Activated naive CD8-positive, alpha-beta T cell (primary cell): ENCODE results near the gene ADGRL3.

ENCODE experiments used
- H3K27ac Mint-ChIP-seq: one replicate; pipeline ENCODE4 v1.8.0; 2021; ENCODE audit warnings: mixed read lengths
- H3K27me3 Mint-ChIP-seq: one replicate; pipeline ENCODE4 v1.8.0; 2021; ENCODE audit warnings: mixed read lengths
- H3K36me3 Mint-ChIP-seq: one replicate; pipeline ENCODE4 v1.8.0; 2021; ENCODE audit warnings: mixed read lengths
- H3K4me1 Mint-ChIP-seq: one replicate; pipeline ENCODE4 v1.8.0; 2021; ENCODE audit warnings: low read depth, mixed read lengths
- H3K4me3 Mint-ChIP-seq: one replicate; pipeline ENCODE4 v1.8.0; 2021; ENCODE audit warnings: mild to moderate bottlenecking, mixed read lengths
- H3K9me3 Mint-ChIP-seq: one replicate; pipeline ENCODE4 v1.8.0; 2021; ENCODE audit warnings: low read depth, mixed read lengths

The ADGRL3 gene

GRCh38 chr4:61860376-61860775 is 660.2 kb downstream of the ADGRL3 start:
- no peaks in the 10 kb centered on the region for H3K36me3 Mint-ChIP-seq
- no peak overlapping the region for H3K27ac Mint-ChIP-seq
- H3K4me1 Mint-ChIP-seq: no peaks in the 10 kb centered on the region
- no peaks in the 10 kb centered on the region for H3K27me3 Mint-ChIP-seq
- peaks cover 9% of the 10 kb centered on the region for H3K9me3 Mint-ChIP-seq
- H3K4me3 Mint-ChIP-seq: no peak overlapping the region

GRCh38 chr4:61864286-61864685 is 664.2 kb downstream of the ADGRL3 start:
- Mint-ChIP-seq H3K4me1 (no peaks in the 10 kb centered on the region), H3K4me3 (no peak overlapping the region), H3K36me3 (no peaks in the 10 kb centered on the region), H3K27ac (no peak overlapping the region), H3K27me3 (no peaks in the 10 kb centered on the region), H3K9me3 (peaks cover 3% of the 10 kb centered on the region)

DNA sequence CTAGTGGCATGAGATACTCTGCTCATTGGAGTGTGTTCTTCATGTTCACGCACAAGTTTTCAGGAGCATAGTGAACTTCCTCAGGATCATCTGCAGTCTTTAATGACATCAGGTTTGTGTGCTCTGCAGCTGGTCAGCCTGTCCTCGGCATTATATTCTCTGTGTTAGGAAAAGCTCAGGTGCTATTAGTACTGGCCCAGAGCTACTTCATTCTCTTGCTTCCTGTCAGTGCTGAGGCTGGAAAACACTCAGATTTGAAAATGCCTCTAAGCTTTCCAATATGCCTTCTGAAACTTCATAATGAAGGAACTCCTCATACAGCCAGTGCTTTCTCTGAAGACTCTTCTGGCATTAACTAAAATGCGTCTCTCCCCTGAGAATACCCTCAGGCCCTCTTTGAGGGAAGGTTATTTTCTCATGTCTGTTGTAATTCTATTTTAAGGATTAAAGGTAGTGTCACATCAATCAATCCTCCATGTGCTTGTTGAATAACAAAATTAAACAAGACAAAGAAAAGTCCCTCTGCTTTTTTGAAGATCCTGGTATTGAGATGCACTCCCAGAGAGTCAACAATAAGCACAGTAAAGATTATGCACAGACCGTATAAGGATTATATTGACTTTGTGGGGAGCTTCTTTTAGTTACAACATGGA is 666.4 kb downstream of the ADGRL3 start:
- Mint-ChIP-seq H3K9me3 (no peaks in the 10 kb centered on the region), H3K4me1 (no peaks in the 10 kb centered on the region), H3K36me3 (no peaks in the 10 kb centered on the region), H3K27me3 (no peaks in the 10 kb centered on the region), H3K4me3 (no peak overlapping the region), H3K27ac (no peak overlapping the region)

DNA sequence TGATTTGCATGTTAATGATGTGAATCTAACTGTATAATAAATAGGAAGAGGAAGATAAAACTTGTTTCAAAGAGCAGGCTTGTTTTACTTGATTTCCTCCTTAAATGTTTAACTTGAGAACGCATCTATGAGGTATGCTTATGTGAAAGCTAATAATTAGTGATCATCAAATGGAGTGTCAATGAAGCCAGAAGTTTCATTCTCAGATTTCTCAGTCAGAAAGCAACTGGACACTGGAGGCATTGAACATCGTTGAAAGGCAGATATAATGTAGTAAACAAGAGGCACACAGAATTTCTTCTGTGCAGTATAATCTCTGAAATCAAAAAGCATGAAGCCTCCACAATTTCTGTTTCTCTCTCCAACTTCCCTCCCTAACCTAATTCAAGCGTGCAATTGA is 672.9 kb downstream of the ADGRL3 start:
- Mint-ChIP-seq H3K27ac (no peak overlapping the region), H3K27me3 (no peaks in the 10 kb centered on the region), H3K4me3 (no peak overlapping the region), H3K36me3 (no peaks in the 10 kb centered on the region), H3K9me3 (no peaks in the 10 kb centered on the region), H3K4me1 (no peaks in the 10 kb centered on the region)

- no peaks in the 10 kb centered on the region for H3K36me3 Mint-ChIP-seq
- no peaks in the 10 kb centered on the region for H3K27me3 Mint-ChIP-seq
- H3K4me3 Mint-ChIP-seq: no peak overlapping the region
- no peak overlapping the region for H3K27ac Mint-ChIP-seq
- no peaks in the 10 kb centered on the region for H3K4me1 Mint-ChIP-seq
- no peaks in the 10 kb centered on the region for H3K9me3 Mint-ChIP-seq
Observed at GRCh38 chr4:61877266-61877665, 677.1 kb downstream of the ADGRL3 start.

DNA sequence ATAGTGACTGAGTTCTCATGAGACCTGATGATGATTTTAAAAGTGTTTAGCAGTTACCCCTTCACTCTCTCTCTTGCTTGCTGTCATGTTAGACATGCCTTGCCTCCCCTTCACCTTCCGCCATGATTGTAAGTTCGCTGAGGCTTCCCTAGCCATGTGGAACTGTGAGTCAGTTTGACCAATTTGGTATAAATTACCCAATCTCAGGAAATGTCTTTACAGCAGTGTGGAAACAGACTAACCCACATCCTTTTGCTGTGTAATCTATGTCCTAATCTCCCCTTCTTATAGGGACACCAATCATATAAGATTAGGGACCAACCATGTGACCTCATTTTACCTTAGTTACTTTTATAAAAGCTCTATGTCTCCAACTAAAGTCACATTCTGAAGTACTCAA is 677.8 kb downstream of the ADGRL3 start:
- Mint-ChIP-seq H3K9me3 (no peaks in the 10 kb centered on the region), H3K4me3 (no peak overlapping the region), H3K4me1 (no peaks in the 10 kb centered on the region), H3K27ac (no peak overlapping the region), H3K27me3 (no peaks in the 10 kb centered on the region), H3K36me3 (no peaks in the 10 kb centered on the region)

GRCh38 chr4:61882381-61882780 is 682.3 kb downstream of the ADGRL3 start:
- Mint-ChIP-seq H3K4me3 (no peak overlapping the region), H3K27me3 (no peaks in the 10 kb centered on the region), H3K9me3 (no peaks in the 10 kb centered on the region), H3K4me1 (no peaks in the 10 kb centered on the region), H3K27ac (no peak overlapping the region), H3K36me3 (no peaks in the 10 kb centered on the region)

GRCh38 chr4:61886131-61886530 is 686.0 kb downstream of the ADGRL3 start:
- Mint-ChIP-seq H3K9me3 (peaks cover 5% of the 10 kb centered on the region), H3K4me1 (no peaks in the 10 kb centered on the region), H3K36me3 (no peaks in the 10 kb centered on the region), H3K27ac (no peak overlapping the region), H3K27me3 (no peaks in the 10 kb centered on the region), H3K4me3 (no peak overlapping the region)

GRCh38 chr4:61889117-61889516 is 689.0 kb downstream of the ADGRL3 start:
- peaks cover 5% of the 10 kb centered on the region for H3K9me3 Mint-ChIP-seq
- H3K4me3 Mint-ChIP-seq: no peak overlapping the region
- no peaks in the 10 kb centered on the region for H3K27me3 Mint-ChIP-seq
- H3K4me1 Mint-ChIP-seq: no peaks in the 10 kb centered on the region
- no peaks in the 10 kb centered on the region for H3K36me3 Mint-ChIP-seq
- no peak overlapping the region for H3K27ac Mint-ChIP-seq

- Mint-ChIP-seq H3K27ac (no peak overlapping the region), H3K36me3 (no peaks in the 10 kb centered on the region), H3K9me3 (peaks cover 5% of the 10 kb centered on the region), H3K4me1 (no peaks in the 10 kb centered on the region), H3K4me3 (no peak overlapping the region), H3K27me3 (no peaks in the 10 kb centered on the region)
Observed at GRCh38 chr4:61890321-61890720, 690.2 kb downstream of the ADGRL3 start.

DNA sequence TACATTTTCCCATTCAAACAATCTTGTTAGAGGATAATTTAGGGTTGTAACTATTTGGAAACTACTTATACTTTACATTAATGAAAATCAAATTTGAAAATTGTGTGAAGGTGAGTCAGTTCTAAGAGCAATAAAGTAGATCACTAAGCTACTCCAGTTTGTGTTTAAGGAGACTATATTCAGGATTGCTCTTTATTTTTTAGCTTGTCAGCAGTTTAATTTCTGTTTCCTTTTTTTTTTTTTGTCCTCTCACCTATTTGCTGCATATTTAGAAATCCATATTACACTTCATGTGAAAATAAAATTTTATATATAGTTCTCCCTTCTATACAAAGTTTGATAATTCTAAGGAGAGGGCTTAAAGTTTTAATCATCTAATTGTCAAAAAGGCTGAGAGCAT is 691.8 kb downstream of the ADGRL3 start:
- Mint-ChIP-seq H3K4me1 (no peaks in the 10 kb centered on the region), H3K36me3 (no peaks in the 10 kb centered on the region), H3K4me3 (no peak overlapping the region), H3K27ac (no peak overlapping the region), H3K27me3 (no peaks in the 10 kb centered on the region), H3K9me3 (peaks cover 5% of the 10 kb centered on the region)

- Mint-ChIP-seq H3K4me3 (no peak overlapping the region), H3K36me3 (no peaks in the 10 kb centered on the region), H3K27me3 (no peaks in the 10 kb centered on the region), H3K9me3 (no peaks in the 10 kb centered on the region), H3K4me1 (no peaks in the 10 kb centered on the region), H3K27ac (no peak overlapping the region)
Observed at GRCh38 chr4:61896634-61897033, 696.5 kb downstream of the ADGRL3 start.

DNA sequence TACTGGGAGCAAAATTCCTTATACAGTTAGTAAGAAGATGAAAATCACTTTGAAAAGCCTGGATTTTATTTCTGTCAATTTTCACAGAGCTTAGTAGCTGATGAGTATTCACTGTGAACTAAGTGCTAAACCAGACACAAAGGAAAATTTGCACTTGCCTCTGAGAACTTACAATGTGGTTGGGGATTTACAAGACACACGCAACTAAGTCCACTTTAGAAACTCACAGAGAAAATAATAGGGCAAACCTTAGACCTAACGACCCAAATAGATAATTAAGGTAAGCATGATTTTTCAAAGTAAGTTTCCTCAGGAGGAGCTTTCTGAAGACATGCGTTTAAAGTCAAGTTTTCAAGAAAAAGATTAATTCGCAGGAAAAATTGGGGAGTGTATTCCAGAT is 708.9 kb downstream of the ADGRL3 start:
- no peak overlapping the region for H3K4me3 Mint-ChIP-seq
- H3K36me3 Mint-ChIP-seq: no peaks in the 10 kb centered on the region
- no peaks in the 10 kb centered on the region for H3K27me3 Mint-ChIP-seq
- no peak overlapping the region for H3K27ac Mint-ChIP-seq
- no peaks in the 10 kb centered on the region for H3K9me3 Mint-ChIP-seq
- no peaks in the 10 kb centered on the region for H3K4me1 Mint-ChIP-seq

DNA sequence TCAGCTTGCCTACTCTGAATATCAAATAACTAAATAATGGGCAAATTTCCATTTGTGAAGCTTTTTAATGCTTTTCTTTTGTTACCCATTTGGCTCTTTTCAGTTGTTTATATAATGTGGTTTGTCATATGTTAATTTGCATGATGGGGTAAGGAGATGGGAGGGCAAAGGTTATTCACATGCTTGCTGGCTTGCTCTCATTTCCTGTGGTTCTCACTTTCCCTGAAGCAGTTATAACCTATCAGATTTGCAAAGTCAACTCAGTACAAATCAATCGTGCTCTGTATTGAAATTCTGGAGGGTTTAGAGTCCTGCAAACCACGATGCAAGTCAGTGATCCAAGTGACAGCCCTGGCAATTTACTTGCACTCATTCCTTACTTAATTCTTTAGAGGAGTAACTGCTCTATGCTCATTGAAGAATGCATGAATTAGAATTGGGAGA is 711.2 kb downstream of the ADGRL3 start:
- Mint-ChIP-seq H3K4me1 (no peaks in the 10 kb centered on the region), H3K36me3 (no peaks in the 10 kb centered on the region), H3K9me3 (no peaks in the 10 kb centered on the region), H3K4me3 (no peak overlapping the region), H3K27ac (no peak overlapping the region), H3K27me3 (no peaks in the 10 kb centered on the region)

DNA sequence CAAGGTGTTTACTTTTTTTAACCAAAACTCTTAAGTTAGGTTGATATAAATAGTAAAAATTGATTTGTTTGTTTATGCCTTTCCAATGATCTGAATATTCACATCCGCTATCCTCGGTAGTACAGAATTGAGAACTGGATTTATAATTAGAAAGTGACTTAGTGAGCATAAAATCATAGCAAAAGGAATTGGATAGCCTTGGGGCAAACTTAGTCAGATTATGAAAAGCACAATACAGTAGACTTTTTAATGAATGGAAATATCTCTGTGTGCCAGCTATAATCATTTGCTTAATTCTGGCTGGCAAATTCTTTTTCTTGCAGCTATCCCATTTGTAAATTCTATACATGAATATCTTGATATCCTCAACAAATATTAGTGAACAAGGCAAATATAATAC is 713.5 kb downstream of the ADGRL3 start:
- Mint-ChIP-seq H3K4me1 (no peaks in the 10 kb centered on the region), H3K9me3 (peaks cover 6% of the 10 kb centered on the region), H3K27ac (no peak overlapping the region), H3K36me3 (no peaks in the 10 kb centered on the region), H3K4me3 (no peak overlapping the region), H3K27me3 (no peaks in the 10 kb centered on the region)

GRCh38 chr4:61915501-61915900 is 715.4 kb downstream of the ADGRL3 start:
- H3K27me3 Mint-ChIP-seq: no peaks in the 10 kb centered on the region
- no peaks in the 10 kb centered on the region for H3K36me3 Mint-ChIP-seq
- H3K4me3 Mint-ChIP-seq: no peak overlapping the region
- peaks cover 6% of the 10 kb centered on the region for H3K9me3 Mint-ChIP-seq
- no peak overlapping the region for H3K27ac Mint-ChIP-seq
- no peaks in the 10 kb centered on the region for H3K4me1 Mint-ChIP-seq
